Activated CD4-positive, alpha-beta T cell treated with anti-CD3 and anti-CD28 coated beads for 4 hours (primary cell): Measurements from ENCODE around the gene KAT8.

ENCODE experiments used
- DNase-seq, 2 donors: peaks; one replicate each; pipeline ENCODE4 v3.0.0-alpha.2; 2020

The KAT8 gene

GRCh38 chr16:31117384-31118222 lies at the start of gene KAT8:
TSS of gene KAT8 (plus strand) at chr16:31117664. CDS start at chr16:31117682, 18 bp downstream.
- peak; percentile 97 to 98 for DNase-seq

- DNase-seq: no peak
These were observed 45.6 kb upstream of the KAT8 start for GRCh38 chr16:31071861-31072260.

GRCh38 chr16:31072540-31073141 lies 44.8 kb upstream of the KAT8 start:
- DNase-seq: no peak

GRCh38 chr16:31073142-31073969 lies 44.1 kb upstream of the KAT8 start:
- peak; percentile 80 to 84 for DNase-seq

GRCh38 chr16:31073970-31074813 lies 43.3 kb upstream of the KAT8 start, which contains the start of the genes ZNF646 and ZNF668:
TSS of gene ZNF646 (plus strand) at chr16:31074422. CDS start at chr16:31076325, 1,903 bp downstream.
TSS of gene ZNF668 (minus strand) at chr16:31074240. CDS start at chr16:31064459, 9,781 bp downstream.
- DNase-seq: peak; percentile 97 to 99

- DNase-seq: no peak
These were observed 42.7 kb upstream of the KAT8 start for GRCh38 chr16:31074814-31075183.

GRCh38 chr16:31076319-31076718 lies 41.1 kb upstream of the KAT8 start:
- no peak for DNase-seq

- no peak for DNase-seq
These were observed 40.4 kb upstream of the KAT8 start for GRCh38 chr16:31077024-31077423.

GRCh38 chr16:31077592-31078396 lies 39.7 kb upstream of the KAT8 start:
- DNase-seq: no peak

GRCh38 chr16:31078597-31079341 lies 38.7 kb upstream of the KAT8 start:
- no peak for DNase-seq

- DNase-seq: no peak
These were observed 38.0 kb upstream of the KAT8 start for GRCh38 chr16:31079342-31079944.

GRCh38 chr16:31080035-31080629 lies 37.3 kb upstream of the KAT8 start:
- DNase-seq: no peak

GRCh38 chr16:31080756-31081419 lies 36.6 kb upstream of the KAT8 start:
- DNase-seq: no peak

- no peak for DNase-seq
These were observed 35.8 kb upstream of the KAT8 start for GRCh38 chr16:31081428-31082351.

- DNase-seq: no peak
These were observed 35.0 kb upstream of the KAT8 start for GRCh38 chr16:31082368-31083045.

- DNase-seq: no peak
These were observed 34.4 kb upstream of the KAT8 start for GRCh38 chr16:31083081-31083480.

GRCh38 chr16:31083556-31083955 lies 33.9 kb upstream of the KAT8 start:
- DNase-seq: no peak
